Smooth muscle cell (in vitro differentiated cells): ENCODE results near the gene RAP1GDS1. TPM values are rescaled to one million over a fixed set of nuclear protein-coding genes. Genes with fewer than 3 reads are reported as not detected.

Experiments
- DNase-seq: peaks from one replicate; lab custom pipeline; 2025; ENCODE audit not compliant: unreplicated experiment; lab: John Stamatoyannopoulos, UW
- H2AFZ ChIP-seq: fragments of 200-600 bp; sonication (generic); 2 replicates; pipeline ENCODE4 v1.6.0; 2016; ENCODE audit warnings: antibody characterized with exemption, low read depth, mild to moderate bottlenecking
- H3F3A ChIP-seq: fragments of 200-600 bp; sonication (generic); 2 replicates; pipeline ENCODE4 v1.6.0; 2017; ENCODE audit warnings: antibody characterized with exemption, low read depth
- H3K27ac ChIP-seq: fragments of 200-600 bp; sonication (generic); 2 replicates; pipeline ENCODE4 v1.5.1; 2016; ENCODE audit warnings: low read depth, mild to moderate bottlenecking
- H3K27me3 ChIP-seq: fragments of 200-600 bp; sonication (generic); 2 replicates; pipeline ENCODE4 v1.6.1; 2016; ENCODE audit warnings: low read depth, mild to moderate bottlenecking
- H3K36me3 ChIP-seq: fragments of 200-600 bp; sonication (generic); 2 replicates; pipeline ENCODE4 v1.5.1; 2016; ENCODE audit warnings: low read depth
- H3K4me1 ChIP-seq: fragments of 200-600 bp; sonication (generic); 2 replicates; pipeline ENCODE4 v1.5.1; 2016; ENCODE audit warnings: low read depth
- H3K4me2 ChIP-seq: fragments of 200-600 bp; sonication (generic); 2 replicates; pipeline ENCODE4 v1.6.0; 2016; ENCODE audit warnings: mild to moderate bottlenecking
- H3K4me3 ChIP-seq: fragments of 200-600 bp; sonication (generic); 2 replicates; pipeline ENCODE4 v1.5.1; 2016; ENCODE audit warnings: mild to moderate bottlenecking
- H3K79me2 ChIP-seq: fragments of 200-600 bp; sonication (generic); 2 replicates; pipeline ENCODE4 v1.6.0; 2016; ENCODE audit warnings: low read depth, mild to moderate bottlenecking
- H3K9ac ChIP-seq: fragments of 200-600 bp; sonication (generic); 2 replicates; pipeline ENCODE4 v1.6.0; 2016; ENCODE audit warnings: low read depth
- H3K9me3 ChIP-seq: fragments of 200-600 bp; sonication (generic); replicated peaks from 2 replicates; pipeline ENCODE4 v1.5.1; 2016; ENCODE audit warnings: low read depth
- H4K20me1 ChIP-seq: fragments of 200-600 bp; sonication (generic); 2 replicates; pipeline ENCODE4 v1.6.0; 2016; ENCODE audit warnings: low read depth
- WGBS: methylation state at CpG from one replicate; pipeline ENCODE4 v1.1.7; 2016; ENCODE audit warnings: low lambda C conversion rate; 5-methylcytosine and 5-hydroxymethylcytosine counted together
- polyA plus RNA-seq: library from polyadenylated mRNA; unstranded; fragments of >200 nt; fragmentation: Nextera tagmentation; extraction: Ambion mirVana; gene quantifications from 2 replicates; pipeline ENCODE4 v1.2.1, GENCODE V29; 2016
- total RNA-seq: library from RNA; depleted of rRNA; stranded (reverse); fragments of >200 nt; gene quantifications from 2 replicates; pipeline ENCODE4 v1.2.3, GENCODE V29; 2014
- TF ChIP-seq, protein P1 (sequence below): fragments of 200-600 bp; sonication (generic); IDR thresholded peaks from 2 replicates; pipeline ENCODE4 v1.5.1; 2017; ENCODE audit warnings: borderline replicate concordance, mild to moderate bottlenecking, antibody characterized with exemption; ENCODE audit not compliant: insufficient read depth, poor library complexity, severe bottlenecking

Gene RAP1GDS1
- total and polyA plus RNA-seq, 2 experiments from 2014 or later: 28.4 to 67.9 TPM

DNA sequence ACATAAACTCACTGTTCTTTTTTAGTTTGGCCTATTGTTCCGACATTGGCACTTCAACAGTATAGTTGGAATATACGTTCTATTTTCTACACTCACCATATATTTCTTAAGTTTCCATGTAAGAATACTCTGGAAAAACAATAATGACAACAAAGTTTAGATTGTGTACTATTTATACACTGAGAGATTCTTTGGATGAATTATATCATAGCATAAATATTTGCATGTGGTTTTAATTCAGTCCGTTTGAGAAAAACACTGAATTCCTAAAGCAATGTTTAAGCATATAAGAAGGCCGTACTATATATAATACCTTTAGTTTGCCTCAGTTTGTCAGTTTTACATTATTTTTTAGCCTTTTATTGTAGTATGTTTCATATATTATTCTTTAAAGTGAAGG lies 82.4 kb downstream of the RAP1GDS1 start:
- H3K27ac ChIP-seq: no peak overlapping the region
- whole genome bisulfite sequencing: 94% methylated on average over 4 of the region's 4 CpGs
- peaks cover 16% of the 10 kb centered on the region for H3K79me2 ChIP-seq

DNA sequence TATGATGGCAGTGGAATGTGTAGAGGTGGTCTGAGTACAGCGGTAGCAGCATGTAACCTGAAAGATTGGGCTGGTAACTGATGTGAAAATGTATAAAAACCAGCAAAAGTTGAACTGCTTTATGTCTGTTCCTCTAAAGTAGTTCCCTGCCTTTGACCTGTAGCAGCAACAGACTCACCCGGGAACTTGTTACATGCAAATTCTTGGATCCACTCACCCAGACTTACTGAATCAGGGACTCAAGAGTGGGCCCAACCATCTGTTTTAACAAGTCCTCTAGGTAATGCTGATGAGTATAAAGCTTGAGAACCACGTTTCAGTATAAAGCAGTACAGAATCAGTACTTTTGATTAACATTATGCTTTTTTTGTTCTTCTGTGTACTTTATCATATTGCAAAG lies 84.7 kb downstream of the RAP1GDS1 start:
- WGBS: 90% methylated on average over 3 of the region's 3 CpGs

More for the DNA sequence above, 82.4 kb downstream of the RAP1GDS1 start:
- Histone ChIP-seq H3K36me3 (peaks cover 9% of the 10 kb centered on the region), H3K4me3 (no peak overlapping the region), H3F3A (no peaks in the 10 kb centered on the region), H3K4me1 (peaks cover 5% of the 10 kb centered on the region), H3K9me3 (no peaks in the 10 kb centered on the region), H3K27me3 (no peaks in the 10 kb centered on the region), H4K20me1 (no peaks in the 10 kb centered on the region), H3K4me2 (no peak overlapping the region), H2AFZ (no peak overlapping the region), H3K9ac (no peak overlapping the region)
- DNase-seq: no peak
- TF ChIP-seq, protein P1, sequence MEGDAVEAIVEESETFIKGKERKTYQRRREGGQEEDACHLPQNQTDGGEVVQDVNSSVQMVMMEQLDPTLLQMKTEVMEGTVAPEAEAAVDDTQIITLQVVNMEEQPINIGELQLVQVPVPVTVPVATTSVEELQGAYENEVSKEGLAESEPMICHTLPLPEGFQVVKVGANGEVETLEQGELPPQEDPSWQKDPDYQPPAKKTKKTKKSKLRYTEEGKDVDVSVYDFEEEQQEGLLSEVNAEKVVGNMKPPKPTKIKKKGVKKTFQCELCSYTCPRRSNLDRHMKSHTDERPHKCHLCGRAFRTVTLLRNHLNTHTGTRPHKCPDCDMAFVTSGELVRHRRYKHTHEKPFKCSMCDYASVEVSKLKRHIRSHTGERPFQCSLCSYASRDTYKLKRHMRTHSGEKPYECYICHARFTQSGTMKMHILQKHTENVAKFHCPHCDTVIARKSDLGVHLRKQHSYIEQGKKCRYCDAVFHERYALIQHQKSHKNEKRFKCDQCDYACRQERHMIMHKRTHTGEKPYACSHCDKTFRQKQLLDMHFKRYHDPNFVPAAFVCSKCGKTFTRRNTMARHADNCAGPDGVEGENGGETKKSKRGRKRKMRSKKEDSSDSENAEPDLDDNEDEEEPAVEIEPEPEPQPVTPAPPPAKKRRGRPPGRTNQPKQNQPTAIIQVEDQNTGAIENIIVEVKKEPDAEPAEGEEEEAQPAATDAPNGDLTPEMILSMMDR: no peak

DNA sequence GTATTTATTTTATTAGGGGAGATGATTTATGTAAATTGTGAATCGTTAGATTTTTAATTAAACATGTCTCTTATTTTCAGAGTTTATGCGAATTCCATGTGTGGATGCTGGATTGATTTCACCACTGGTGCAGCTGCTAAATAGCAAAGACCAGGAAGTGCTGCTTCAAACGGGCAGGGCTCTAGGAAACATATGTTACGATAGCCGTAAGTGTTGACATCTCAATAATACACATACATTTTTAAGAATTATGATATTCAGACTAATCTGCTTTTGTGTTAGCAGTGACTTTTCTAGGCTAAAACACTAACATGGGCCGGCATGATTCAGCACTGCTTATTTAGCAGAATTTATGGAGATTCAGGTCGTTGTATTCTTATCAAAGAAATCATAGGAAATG lies 91.2 kb downstream of the RAP1GDS1 start:
- H3K4me1 ChIP-seq: no peaks in the 10 kb centered on the region
- TF ChIP-seq, protein P1: no peak
- peaks cover 7% of the 10 kb centered on the region for H3K36me3 ChIP-seq
- no peak overlapping the region for H2AFZ ChIP-seq
- no peaks in the 10 kb centered on the region for H3K9me3 ChIP-seq
- H3K4me3 ChIP-seq: no peak overlapping the region
- no peak for DNase-seq
- no peak overlapping the region for H3K9ac ChIP-seq
- H3K4me2 ChIP-seq: no peak overlapping the region
- no peak overlapping the region for H3K27ac ChIP-seq
- WGBS: 92% methylated on average over 7 of the region's 7 CpGs
- no peaks in the 10 kb centered on the region for H4K20me1 ChIP-seq
- no peaks in the 10 kb centered on the region for H3F3A ChIP-seq
- no peaks in the 10 kb centered on the region for H3K27me3 ChIP-seq
- peaks cover 15% of the 10 kb centered on the region for H3K79me2 ChIP-seq

More for the DNA sequence above, 84.7 kb downstream of the RAP1GDS1 start:
- peaks cover 25% of the 10 kb centered on the region for H3K79me2 ChIP-seq
- H3K9me3 ChIP-seq: no peaks in the 10 kb centered on the region
- H3K4me1 ChIP-seq: peaks cover 3% of the 10 kb centered on the region
- H4K20me1 ChIP-seq: no peaks in the 10 kb centered on the region
- H3K4me2 ChIP-seq: no peak overlapping the region
- H3K4me3 ChIP-seq: no peak overlapping the region
- no peak overlapping the region for H3K9ac ChIP-seq
- no peak overlapping the region for H2AFZ ChIP-seq
- no peak overlapping the region for H3K27ac ChIP-seq
- DNase-seq: no peak
- no peaks in the 10 kb centered on the region for H3K27me3 ChIP-seq
- H3K36me3 ChIP-seq: peaks cover 9% of the 10 kb centered on the region
- TF ChIP-seq, protein P1: no peak
- no peaks in the 10 kb centered on the region for H3F3A ChIP-seq

DNA sequence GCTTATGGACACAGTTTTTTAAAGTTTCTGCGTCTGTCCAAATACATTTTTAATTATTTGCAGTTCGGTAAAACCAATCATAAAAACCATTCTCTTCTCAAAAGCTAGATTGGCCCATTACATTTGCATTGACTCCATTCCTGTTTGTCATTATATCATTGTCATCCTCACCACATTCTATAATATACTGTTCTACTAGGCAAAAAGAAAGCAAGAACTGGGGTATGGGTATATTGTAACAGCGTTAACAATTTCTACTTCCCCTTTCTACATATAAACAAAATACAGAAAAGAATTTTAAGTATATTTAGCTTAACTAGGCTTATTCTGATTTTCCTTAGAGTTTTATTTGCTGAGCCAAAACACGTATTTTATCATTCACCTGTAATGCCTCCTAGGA lies 91.8 kb downstream of the RAP1GDS1 start:
- no peaks in the 10 kb centered on the region for H3F3A ChIP-seq
- H2AFZ ChIP-seq: no peak overlapping the region
- no peak overlapping the region for H3K27ac ChIP-seq
- DNase-seq: no peak
- no peaks in the 10 kb centered on the region for H3K27me3 ChIP-seq
- H4K20me1 ChIP-seq: peaks cover under 1% of the 10 kb centered on the region
- no peaks in the 10 kb centered on the region for H3K9me3 ChIP-seq
- no peaks in the 10 kb centered on the region for H3K4me1 ChIP-seq
- peaks cover 7% of the 10 kb centered on the region for H3K36me3 ChIP-seq
- 98% methylated on average over 4 of the region's 4 CpGs for WGBS
- H3K9ac ChIP-seq: no peak overlapping the region
- TF ChIP-seq, protein P1: no peak
- H3K4me2 ChIP-seq: no peak overlapping the region
- H3K4me3 ChIP-seq: no peak overlapping the region
- H3K79me2 ChIP-seq: peaks cover 15% of the 10 kb centered on the region
